OCI-LY7 (cell line): Measurements from ENCODE around the gene YIPF2.

Experiments
- CTCF ChIP-seq: fragments of 200-600 bp; sonication (generic); conservative IDR thresholded peaks from 2 replicates; pipeline ENCODE4 v1.5.1; 2014; ENCODE audit warnings: mild to moderate bottlenecking, antibody characterized with exemption, low read length, moderate library complexity, mixed read lengths
- EZH2phosphoT487 ChIP-seq: fragments of 200-600 bp; sonication (generic); IDR thresholded peaks from 2 replicates; pipeline ENCODE4 v1.6.1; 2018; ENCODE audit warnings: low read depth, borderline replicate concordance, mild to moderate bottlenecking, mixed run types, antibody characterized with exemption, low read length, moderate library complexity, mixed read lengths

DNA sequence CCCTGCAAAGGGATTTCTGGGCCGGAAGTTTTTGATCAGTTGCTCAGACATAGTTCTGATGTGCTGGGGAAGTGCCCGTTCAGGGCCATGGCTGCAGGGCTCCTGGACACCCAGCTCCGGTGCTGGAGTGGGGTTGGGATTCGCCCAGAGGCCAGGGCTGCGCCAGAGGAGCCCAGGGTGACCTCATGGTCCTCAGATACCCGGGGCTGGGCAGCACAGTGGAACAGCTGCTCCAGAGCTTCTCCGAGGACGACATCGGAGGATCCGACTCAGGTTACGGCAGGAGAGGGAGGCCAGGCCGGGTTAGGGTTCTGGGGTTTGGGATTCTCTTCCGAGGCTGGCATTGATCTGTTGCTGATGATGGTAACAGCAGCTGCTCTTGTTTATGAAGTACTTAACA is 36.2 kb downstream of the YIPF2 start:
- TF ChIP-seq CTCF = no peak
- no peak for TF ChIP-seq EZH2phosphoT487
